NCI-H1417 (cell line): ENCODE results near the gene PIEZO1.

Experiments
- DNase-seq, 3 experiments: peaks; one replicate each; lab custom pipeline; 2025; lab: John Stamatoyannopoulos, UW

PIEZO1 gene

GRCh38 chr16:88733630-88734360 is 51.2 kb downstream of the PIEZO1 start:
- DNase-seq, result peak in 1 of 3 experiments; percentile 1

- DNase-seq, result no peak
These were observed 52.1 kb downstream of the PIEZO1 start for GRCh38 chr16:88732961-88733294.

DNA sequence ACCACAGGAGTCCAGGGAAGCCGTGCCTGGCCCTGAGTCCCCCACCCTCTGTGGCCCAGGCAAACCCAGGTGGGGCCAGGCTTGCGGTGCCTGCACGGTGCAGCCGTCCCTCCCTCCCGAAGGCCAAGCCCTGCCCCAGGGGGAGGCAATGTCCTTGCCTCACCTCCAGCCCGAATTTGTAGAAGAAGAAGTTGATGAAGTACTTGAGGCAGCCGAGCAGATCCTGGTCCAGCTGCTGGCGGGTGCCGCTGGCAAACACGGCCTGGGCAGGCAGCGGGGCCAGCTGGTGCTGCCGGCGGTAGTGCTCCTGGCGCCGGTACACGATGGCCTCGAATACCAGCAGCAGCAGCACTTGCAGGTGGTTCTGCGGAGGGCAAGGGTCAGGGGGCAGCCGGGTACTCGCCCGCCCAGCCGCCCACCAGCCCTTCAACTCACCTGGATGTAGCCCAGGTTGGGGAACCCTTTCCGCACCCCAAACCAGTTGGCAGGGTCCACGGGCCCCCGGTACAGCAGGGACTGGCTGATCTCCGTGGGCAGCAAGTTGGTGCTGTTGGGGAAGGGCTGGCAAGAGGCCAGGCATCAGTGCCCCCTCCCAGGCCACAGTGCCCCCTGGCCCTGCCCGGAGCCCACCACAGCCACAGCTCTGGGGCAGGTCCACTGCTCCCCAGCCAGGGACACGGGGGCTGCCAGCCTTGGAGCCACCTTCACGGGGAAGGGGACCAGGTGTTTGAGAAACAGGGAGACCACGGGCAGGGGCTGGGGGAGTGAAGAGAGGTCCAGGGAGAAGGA is 52.7 kb downstream of the PIEZO1 start:
- DNase-seq, result peak in 2 of 3 experiments; percentile 16 to 43

DNA sequence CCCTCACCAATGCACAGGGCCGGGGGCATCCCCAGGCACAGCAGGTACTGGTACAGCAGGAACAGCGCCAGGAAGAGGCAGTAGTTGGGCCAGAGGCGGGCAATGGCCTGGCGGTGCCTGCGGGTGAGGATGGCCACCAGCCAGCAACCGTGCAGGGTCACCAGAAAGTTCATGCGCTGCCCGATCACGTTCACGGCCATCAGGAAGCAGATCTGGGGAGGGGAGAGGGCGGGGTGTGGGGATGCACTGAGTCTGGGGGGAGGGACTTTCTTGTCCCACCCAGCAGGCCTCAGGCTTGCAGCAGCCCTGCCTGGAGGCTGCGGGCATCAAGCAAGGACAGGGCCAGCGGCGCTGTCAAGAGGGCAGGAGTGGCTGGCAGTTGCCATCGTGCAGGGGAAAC is 53.3 kb downstream of the PIEZO1 start:
- peak in 1 of 3 experiments; percentile 16 for DNase-seq

DNA sequence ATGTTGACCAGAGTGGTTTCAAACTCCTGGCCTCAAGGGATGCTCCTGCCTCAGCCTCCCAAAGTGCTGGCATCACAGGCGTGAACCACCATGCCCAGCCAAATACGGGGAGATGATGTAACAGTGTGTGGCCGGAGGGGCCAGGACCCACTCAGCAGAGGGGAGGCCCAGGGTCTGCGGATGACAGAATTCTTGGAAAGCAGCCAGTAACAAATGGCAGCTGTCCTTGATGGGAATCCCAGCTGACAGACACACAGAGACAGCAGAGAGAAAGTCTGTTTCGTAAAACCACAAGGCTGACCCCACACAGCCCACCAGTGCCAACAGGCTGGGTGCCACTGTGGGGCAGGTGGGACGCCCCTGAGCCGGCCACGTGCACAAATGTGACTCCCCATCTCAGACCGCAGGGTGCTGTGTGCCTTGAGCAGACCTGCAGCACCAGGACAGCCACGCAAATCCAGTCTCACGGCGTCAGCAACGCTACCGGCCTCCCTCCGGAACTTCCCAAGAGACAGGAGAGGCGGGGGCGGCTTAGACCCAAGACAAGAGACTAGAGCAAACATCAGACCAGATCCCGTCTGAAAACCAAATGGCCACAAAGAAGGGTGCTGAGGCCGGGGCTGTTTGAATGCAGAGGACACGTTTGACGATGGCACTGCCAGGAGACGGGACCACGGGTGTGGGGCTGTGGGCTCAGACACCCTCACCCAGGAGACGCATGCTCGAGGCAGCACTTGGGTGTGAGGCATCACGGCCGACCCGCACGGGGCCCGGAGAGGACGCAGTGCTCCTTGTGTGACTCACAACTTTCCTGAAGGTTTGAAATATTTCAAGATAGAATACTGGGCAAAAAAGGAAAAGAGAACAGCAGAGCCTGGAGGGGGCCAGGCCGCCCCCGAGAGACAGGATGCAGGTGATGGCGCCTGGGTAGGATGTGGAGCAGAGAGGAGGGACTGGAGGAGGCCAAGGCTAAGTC is 54.1 kb downstream of the PIEZO1 start:
- peak in 1 of 3 experiments; percentile 20 for DNase-seq

DNA sequence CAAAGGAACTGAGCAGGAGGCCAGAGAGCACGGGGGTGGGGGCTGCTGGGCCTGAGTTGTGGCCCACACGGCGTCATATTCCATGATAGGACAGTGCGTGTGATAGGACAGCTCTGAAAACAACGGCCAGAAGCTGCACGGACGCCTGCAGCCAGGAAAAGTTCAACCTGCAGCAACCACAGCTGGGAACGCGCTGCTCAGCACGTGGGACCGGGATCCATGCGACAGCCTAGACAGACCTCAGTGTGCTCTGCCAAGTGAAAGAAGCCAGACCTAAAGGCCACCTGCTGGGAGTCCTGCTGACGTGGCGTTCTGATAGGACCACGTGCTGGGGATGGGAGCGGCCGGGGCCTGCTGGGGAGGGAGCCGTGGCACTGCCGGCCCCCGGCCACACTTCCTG is 57.1 kb downstream of the PIEZO1 start:
- peak; percentile 3 to 69 (median 46) for DNase-seq

- DNase-seq, result peak; percentile 6 to 66 (median 49)
These were observed 58.0 kb downstream of the PIEZO1 start for GRCh38 chr16:88726981-88727380.

DNA sequence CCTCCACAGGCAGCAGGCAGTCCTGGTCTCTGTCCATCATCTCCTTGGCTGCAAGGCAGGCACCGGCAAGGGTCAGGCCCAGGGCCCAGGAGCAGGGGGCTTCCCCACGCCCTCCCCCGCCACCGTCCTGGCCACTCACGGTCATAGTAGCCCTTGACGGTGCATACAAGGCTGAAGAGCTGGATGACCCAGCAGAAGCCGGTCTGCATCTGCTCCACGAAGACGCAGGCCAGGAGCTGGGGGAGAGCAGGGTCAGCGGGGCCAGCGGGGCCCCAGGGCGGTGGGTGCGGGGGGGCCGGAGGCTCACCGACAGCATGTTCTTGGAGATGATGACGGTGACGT is 58.6 kb downstream of the PIEZO1 start:
- DNase-seq, result no peak

DNA sequence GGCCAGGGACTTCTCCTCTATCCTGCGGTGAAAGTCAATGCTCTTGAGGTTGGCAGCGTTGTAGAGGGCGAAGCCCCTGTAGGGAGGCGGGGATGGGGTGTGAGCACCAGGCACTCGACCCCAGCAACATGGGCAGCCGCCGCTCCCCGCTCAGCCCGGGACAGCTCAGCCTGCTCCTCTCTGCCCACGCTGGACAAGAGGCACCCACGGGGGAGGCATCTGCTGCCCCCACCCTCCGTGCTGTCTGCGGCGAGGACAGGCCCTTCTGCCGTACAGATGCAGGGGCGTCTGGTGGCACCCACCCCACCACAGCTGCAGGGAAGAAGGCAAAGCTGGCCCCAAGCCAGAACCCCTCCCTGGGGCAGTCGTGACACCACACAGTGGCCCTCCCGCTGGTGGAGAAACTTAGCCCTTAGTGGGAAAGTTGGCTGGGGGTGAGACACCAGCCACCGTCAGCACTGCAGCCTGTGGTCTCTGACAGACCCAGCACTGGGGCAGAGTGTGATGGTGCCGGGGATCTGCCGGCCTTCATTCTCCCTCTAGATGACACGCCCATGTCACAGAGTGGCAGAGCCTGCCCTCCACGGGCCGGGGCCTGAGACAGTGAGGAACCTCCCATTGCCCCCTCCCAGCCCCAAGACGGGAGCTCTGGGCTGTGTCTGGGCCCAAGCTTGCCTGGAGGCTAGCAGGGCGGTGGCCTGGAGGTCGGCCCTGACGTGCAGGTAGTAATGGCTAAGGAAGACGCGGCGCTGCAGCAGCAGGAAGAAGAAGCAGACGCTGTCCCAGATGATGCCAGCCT is 59.2 kb downstream of the PIEZO1 start:
- DNase-seq, result peak in 2 of 3 experiments; percentile 31 to 44

DNA sequence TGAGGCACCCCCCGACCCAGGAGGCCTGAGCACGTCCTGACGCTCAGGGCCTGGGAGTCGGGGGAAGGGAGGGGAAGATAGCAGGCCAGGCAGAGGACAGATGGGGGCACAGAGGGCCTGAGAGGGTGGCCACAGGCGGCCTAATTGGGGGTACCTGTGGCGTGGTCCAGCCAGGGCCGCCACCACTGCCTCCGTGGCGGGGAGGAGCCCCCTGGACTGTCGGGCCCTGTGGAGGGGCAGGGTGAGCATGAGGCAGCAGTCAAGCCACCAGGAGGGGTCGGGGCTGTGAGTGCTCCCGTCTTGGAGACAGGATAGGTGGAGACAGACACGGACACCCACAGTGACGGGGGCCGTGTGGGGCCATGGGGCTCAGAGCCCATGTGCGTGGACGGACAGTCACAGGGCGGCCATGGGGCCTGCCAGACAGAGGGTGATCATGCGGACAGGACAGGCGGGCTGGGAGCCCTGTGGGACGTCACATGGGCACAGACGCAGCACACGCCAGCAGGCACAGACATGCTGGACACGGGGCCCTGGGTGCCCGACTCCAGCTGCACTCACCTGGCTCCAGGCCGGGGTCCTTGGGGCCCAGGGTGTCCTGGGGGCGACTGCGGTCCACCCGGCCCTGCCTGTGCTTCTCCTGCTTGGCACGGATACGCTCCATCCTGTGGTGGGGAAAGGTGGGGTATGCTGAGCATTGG is 60.0 kb downstream of the PIEZO1 start:
- DNase-seq, result no peak

DNA sequence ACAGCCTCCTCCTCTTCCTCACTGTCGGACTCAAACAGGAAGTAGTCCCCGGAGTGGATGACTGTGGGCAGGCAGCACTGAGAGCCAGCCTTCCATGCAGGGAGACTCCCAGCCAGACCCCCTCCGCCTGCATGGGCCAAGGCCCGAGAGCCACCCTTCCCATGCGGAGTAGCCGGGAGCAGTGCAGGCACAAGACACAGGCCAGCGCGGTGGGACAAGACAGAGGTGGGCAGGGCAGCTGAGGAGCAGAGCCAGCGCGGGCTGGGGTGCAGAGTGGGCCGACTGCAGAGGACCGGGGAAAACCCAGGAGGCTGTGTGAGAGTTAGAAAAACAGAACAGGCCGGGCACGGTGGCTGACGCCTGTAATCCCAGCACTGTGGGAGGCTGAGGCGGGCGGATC is 61.1 kb downstream of the PIEZO1 start:
- DNase-seq, result no peak

DNA sequence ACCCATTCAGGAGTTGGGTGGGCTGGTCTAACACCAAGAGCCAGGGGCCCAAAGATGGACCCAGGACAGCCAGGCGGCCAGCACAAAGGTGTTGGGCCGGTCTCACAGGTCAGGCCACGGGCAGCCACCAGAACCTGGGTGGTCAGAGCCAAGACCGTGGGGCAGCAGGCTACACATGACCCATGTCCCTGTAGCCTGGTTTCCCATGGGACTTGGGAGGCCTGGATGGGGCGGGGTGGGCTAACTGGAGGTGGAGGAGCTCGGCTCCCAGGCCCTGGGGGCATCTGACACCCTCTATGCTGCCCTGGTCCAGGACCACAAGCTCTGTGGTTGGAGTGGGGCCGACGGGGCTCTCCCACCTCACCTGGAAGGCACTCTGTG is 61.5 kb downstream of the PIEZO1 start:
- DNase-seq, result no peak

DNA sequence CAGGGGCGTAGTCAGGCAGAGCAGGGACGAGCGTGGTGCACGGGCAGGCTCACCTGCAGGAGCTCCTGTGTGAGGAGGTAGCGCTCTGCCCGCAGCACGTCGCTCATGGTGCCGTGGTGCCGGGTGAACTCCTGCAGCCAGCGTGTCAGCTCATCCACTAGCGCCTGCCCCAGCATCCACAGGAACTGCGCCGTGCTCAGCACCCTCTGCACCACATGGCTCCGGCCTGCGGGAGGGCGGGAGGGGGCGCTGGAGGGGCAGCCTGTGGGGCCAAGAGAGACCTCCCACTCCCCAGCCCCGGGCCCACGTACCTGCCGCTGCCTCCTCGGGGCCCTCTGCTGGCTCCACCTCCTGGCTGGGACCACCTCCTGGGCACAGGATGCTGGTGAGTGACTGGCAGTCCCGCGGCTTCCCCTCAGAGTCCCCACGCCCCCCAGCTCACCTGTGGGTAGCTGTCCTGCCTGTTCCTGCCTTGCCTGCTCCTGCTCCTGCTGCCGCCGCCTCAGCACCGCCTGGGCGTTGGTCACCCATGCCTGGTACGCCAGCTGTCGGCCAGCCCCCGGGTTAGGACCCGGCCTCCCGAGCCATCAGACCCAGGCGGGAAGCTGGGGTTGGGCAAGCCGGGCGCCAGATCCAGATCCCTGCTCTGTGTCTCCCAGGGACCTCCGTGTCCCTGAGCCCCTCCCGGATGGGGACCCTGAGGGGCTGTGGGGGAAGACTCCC is 62.1 kb downstream of the PIEZO1 start:
- no peak for DNase-seq

DNA sequence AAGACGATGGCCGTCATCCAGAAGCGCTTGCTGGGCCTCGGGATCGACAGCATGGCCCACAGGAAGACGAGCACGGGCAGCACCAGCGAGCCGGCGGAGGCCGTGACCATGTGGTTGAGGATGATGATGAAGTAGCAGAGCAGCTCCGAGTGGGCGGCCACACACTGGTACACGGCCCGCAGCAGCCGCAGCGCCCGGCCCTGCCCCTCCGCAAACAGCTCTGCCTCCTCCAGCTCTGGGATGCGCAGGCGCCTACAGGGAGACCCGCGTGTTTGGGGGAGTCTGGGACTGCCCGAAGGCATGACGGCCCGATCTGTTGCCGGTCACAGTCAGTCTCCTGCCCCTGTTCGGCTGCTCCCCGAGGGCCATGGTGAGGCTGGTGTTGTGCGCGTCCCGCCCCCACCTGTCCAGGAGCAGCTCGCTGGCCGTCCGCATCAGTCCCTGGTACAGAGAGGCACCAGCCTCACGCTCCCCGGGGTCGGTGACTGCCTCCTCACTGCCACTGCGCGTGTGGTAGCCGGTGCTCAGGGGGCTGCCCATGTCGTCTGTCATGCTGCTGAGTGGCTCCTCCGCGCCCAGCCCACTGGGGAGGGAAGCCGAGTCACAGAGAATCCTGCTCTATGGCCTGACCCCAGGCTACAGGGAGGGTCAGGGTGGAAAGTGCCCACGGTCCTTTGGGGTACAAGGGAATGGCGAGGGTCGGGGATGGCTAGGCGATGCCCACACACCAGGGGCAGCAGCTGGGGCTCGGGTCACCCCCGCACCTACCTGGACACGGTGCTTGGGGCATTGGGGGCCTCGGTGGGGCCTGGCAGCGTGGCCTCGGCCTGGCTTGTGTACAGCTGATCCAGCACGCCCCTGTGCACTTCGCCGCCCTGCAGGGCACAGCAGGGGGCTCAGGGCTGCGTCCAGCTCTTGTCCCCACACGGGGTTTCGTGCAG is 62.9 kb downstream of the PIEZO1 start:
- no peak for DNase-seq

- no peak for DNase-seq
These were observed 63.8 kb downstream of the PIEZO1 start for GRCh38 chr16:88721236-88721635.

- DNase-seq, result no peak
These were observed 64.5 kb downstream of the PIEZO1 start for GRCh38 chr16:88720396-88720970.

DNA sequence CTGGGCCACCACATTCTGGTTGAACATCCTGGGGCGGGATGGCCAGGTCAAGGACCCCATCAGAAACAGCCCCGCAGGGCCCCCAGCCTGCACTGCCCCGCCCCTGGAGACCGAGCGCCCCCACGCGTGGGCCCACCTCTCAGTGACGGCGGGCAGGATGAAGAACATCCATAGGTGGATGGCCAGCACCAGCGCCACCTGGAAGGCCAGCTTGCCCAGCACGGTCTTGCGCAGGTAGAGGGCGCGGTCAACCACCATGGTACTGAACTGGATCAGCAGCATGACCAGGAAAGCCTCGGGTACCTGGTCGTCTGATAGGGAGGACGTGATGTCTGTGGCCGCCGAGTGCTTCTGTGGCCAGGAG is 65.1 kb downstream of the PIEZO1 start:
- no peak for DNase-seq

DNA sequence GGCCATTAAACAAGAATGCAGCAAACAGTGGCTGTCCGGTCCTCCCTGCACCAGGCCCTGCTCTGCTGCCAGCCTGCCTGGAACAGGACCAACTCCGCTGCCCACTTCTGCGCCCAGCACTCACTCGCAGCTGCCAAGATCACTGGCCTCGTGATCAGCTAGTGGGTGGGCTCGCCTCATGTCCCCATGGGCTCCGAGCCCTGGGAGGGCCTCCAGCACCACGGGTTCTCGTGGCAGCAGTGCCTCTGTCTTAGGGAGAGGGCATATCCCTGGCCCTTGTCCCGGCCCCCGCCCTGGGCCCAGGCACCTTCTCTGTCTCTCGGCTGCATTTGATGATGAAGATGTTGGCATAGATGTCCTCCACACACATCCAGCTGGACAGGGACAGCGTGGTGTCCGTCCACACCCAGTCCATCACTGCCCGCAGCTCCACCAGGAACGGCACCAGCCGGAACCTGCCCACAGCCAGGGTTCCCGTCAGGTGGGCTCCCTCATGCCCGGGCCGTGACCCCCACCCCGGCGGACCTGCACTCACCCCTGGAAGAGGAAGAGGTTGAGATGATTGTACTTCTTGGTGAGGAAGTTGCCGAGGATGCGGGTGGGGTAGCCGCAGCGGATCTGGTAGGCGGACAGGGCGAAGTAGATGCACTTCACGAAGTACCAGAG is 65.6 kb downstream of the PIEZO1 start:
- DNase-seq, result no peak
